ENCODE measurements around the gene FMO3.

The FMO3 gene

DNA sequence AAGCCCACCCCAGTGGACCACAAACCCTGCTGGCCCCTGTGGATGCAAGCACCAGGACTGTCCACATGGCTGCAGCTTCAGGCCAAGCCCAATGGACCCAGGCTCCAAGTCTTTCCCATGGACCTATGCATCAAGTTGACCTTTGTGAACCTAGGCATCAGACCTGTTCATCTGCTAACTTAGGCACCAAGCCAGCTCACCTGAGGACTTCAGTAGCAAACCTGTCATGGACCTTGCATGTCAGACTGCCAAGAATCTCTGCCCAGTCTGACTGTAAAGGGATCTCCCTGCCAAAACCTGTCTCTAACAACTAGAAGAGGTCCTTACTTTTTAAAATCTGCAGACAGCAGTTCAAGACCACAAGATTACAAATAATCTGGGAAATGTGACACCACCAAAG is 37.8 kb downstream of the FMO3 start:
- TF ChIP-seq GATA3 (IDR thresholded peaks at IDR 0.05; ENCODE audit: low read depth, low read length) (no peak), GATA2 (IDR thresholded peaks at IDR 0.05; ENCODE audit: low read depth, low read length) (no peak)

DNA sequence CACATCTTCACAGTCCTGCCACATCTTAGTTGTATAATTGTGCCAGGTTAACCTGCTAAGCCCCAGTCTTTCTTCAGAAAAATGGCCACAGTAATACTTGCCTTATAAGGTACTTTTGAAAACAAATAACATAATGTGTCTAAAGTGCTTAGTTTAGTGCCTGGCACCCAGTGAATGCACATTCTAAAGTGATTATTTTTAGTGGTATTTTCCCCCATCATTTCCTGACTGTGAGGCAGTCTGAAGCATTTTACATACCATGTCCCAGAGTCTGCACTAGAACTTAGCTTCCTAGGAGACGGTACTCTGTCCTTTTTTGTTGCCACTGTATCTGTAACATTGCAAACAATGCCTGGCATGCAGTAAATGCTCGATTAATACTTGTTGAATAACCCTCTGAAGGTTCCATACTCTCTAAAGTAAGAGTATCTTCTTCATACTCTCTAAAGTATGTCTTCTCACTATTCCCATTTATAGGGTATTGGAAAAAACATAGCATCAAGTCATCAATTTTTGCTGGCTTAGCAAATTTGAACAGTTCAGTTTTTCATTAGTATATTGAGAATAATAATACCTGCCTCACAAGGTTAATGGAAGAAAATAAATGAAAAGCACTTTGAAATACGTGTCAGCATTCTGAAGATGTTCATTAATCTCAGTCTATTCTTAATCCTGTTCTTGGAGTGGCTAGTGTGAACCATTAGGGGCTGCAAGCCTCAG is 43.7 kb downstream of the FMO3 start:
- TF ChIP-seq GATA3 (IDR thresholded peaks at IDR 0.05; ENCODE audit: low read depth, low read length), result no peak
- TF ChIP-seq GATA2 (IDR thresholded peaks at IDR 0.05; ENCODE audit: low read depth, low read length), result no peak

DNA sequence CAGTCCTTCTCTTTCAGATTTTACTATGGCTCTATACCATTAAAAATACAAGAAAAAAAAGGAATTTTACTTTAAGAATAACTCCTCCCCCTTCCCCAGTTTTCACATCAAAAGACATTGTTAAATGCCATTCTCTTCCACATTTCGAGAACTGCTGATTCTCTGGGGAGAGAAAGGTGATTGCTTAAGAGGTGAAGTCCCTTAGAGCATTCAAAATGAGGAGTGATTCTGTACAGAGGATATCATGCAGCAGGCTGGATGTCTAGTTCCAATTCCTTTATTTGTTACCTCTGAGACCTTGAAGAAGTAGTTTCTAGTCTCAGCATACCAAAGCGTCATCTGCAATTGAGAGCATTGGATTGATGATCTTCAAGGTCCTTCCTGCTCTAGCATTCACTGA is 46.9 kb downstream of the FMO3 start:
- TF ChIP-seq GATA3 (IDR thresholded peaks at IDR 0.05; ENCODE audit: low read depth, low read length), result no peak
- no peak for TF ChIP-seq GATA2 (IDR thresholded peaks at IDR 0.05; ENCODE audit: low read depth, low read length)

DNA sequence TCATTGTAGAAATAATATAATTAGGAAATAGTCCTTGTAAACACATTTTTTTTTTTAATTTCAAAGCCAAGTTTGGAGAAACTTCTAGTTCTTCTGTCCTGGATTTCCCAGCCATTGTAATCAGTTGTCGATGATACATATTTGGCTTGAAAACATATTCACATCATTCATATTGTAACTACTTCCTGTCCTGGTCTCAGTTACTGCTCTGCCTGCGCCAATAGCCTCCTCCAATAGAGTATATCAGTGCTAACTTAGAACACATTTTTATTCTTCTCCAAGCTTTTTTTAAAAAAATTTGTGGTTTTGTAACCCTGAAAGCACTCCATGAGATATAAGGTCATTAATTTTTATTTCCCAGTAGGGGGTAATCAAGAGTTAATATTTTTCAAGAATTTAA is 48.3 kb downstream of the FMO3 start:
- TF ChIP-seq GATA2 (IDR thresholded peaks at IDR 0.05; ENCODE audit: low read depth, low read length) (no peak), GATA3 (IDR thresholded peaks at IDR 0.05; ENCODE audit: low read depth, low read length) (no peak)

DNA sequence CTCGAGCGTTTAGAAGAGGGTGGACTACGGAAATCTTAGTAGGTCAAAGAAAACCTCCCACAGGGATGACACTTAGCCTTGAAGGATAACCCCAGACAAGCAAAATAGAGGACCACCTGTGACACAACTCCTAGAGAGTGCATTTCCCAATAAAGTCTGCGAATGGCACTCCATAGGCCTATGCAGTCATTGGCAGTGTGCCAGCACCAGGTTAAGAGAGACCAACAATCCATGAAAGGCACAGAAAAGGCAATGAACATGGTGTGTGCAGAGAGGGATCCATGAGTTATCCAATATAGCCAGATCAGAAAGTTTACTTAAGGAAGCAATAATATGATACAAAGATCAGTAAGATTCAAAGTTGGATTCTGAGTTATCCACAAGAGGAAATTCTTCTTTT is 49.2 kb downstream of the FMO3 start:
- no peak for TF ChIP-seq GATA3 (IDR thresholded peaks at IDR 0.05; ENCODE audit: low read depth, low read length)
- TF ChIP-seq GATA2 (IDR thresholded peaks at IDR 0.05; ENCODE audit: low read depth, low read length), result no peak

DNA sequence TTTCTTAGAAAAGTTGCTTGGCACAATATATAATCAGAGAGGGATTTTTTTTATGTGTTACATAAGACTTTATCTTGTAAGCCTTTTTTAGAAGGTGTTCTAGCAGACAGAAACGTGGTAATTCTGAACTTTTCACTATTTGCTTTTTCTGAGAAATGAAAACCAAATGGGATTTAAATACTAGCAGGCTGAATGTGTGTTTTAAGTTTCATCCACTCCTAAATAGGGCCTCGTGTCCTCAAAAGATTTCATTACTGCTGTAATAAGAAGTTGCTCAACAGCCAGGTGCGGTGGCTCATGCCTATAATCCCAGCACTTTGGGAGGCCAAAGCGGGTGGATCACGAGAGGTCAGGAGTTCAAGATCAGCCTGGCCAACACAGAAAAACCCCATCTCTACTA is 49.7 kb downstream of the FMO3 start:
- no peak for TF ChIP-seq GATA2 (IDR thresholded peaks at IDR 0.05; ENCODE audit: low read depth, low read length)
- no peak for TF ChIP-seq GATA3 (IDR thresholded peaks at IDR 0.05; ENCODE audit: low read depth, low read length)

DNA sequence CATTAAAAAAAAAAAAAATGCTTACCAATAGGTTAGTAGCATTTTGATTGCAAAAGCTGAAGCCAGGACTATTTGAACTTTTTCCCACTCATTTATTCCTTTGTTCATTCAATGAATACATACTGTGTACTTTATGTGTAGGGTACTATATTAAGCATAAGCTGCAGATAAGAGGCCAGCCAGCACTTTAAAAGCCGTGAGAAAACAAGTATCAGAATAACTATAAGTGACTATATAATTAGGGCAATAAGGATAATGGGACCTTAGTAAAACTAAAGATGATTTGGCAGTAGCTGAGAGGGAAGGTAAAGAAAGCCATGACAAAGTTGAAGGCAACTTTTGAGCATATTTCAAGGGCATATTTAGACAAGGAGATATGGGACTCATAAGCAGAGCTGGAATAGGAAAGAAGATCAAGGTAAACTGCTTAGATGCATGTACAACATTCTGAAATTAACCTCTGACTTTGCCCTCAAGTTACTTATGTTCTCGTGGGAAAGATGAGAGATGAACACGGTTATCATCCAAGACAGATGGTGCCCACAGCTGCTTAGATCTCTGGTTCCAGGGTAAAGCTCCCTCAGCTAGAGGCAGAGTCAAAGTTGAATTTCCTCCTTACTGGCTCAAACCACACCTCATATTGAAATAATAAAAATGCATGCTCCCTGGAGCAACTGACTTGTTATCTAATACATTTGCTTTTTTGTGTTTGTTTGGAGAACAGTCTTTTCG is 50.4 kb downstream of the FMO3 start:
- TF ChIP-seq GATA3 (IDR thresholded peaks at IDR 0.05; ENCODE audit: low read depth, low read length) (no peak), GATA2 (IDR thresholded peaks at IDR 0.05; ENCODE audit: low read depth, low read length) (no peak)

DNA sequence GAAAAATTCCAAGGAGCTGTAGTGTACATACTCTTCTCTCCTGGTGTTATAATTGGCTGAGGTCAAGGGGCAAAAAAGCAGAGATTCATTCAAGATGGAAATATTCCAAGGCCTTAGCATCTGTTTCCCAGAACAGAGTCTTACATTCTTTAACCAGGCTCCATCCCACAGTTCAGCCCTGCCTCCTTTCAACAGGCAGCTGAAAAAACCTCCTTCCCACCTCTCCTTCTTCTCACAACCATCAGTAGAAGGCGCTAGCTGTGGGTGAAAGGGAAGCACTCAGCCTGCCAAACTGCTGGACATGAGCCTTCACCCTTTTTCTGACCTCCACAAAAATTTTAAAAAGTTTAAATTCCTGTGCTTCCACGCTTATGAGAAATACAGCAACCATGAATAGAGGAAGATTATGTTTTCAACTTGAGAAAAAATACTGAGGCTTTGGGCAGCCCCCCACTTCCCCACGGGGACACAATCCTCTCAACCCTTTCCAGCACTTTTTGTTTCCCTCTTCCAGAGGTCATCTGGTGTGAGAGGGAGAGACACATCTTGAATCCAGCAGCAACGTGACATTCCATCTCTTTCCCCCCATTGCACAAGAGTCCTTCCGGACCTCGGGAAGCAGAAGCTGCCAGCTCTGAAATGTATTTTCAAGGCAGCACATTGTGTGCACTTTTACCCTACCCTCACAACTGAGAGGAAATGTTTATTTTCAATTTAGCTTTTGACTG is 51.1 kb downstream of the FMO3 start:
- TF ChIP-seq GATA3 (IDR thresholded peaks at IDR 0.05; ENCODE audit: low read depth, low read length) (no peak), GATA2 (IDR thresholded peaks at IDR 0.05; ENCODE audit: low read depth, low read length) (no peak)

DNA sequence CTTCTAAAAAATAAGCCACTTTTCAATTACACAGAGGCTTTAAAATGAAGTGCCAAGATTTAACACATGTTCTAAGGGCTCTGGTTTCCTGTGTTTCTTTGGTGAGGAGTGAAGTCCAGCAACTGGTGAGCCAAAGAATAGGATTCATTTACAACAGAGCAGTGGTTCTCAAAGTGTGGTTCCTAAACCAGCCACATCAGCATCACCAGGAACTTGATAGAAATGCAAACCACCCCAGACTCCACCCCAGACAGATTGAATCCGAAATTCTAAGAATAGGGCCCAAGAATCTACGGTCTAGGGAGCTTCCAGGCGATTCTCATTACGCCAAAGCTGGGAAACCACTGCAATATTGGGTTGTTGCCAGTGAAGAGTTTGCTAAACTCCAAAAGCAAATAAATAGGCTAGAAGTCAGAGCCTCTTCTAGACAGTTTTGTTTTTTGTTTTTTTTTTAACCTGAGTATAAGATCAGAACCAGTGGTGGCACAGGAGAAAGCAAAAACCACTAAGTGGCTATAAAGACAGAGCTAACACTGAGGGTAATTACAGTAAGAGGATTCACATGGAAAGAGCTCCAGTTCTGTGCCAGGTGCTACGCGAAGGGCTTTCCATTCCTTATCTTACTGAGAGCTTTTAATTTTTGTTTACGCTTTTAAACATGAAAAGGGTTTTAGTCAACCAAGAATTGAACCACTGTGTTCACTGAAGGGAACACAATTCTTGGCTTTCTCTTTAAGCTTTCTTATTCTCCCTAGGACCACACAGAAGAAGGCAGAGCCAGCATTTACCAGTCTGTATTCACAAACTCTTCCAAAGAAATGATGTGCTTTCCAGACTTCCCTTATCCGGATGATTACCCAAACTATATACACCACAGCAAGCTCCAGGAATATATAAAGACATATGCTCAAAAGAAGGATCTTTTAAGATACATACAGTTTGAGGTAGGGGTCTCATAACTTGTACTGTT is 52.0 kb downstream of the FMO3 start:
- TF ChIP-seq GATA2 (IDR thresholded peaks at IDR 0.05; ENCODE audit: low read depth, low read length) (no peak), GATA3 (IDR thresholded peaks at IDR 0.05; ENCODE audit: low read depth, low read length) (no peak)

DNA sequence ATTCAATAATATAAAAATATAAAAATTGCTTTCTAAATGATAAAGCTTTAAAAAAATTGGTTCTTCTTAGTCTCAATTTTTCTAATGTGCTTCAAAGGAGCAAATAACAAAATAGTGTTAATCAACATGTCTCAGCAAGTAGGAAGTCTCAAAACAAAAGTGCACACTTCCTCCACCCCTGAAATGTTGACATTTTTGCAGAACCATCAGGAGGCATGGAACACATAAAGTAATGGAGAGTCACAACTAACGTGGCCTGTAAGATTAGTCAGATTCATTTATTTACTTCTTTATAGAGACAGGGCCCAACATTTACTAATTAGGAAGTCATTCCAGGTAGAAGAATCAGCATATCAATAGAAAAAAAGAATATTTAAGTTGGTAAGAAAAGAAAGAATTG is 59.5 kb downstream of the FMO3 start:
- no peak for TF ChIP-seq GATA3 (IDR thresholded peaks at IDR 0.05; ENCODE audit: low read depth, low read length)

DNA sequence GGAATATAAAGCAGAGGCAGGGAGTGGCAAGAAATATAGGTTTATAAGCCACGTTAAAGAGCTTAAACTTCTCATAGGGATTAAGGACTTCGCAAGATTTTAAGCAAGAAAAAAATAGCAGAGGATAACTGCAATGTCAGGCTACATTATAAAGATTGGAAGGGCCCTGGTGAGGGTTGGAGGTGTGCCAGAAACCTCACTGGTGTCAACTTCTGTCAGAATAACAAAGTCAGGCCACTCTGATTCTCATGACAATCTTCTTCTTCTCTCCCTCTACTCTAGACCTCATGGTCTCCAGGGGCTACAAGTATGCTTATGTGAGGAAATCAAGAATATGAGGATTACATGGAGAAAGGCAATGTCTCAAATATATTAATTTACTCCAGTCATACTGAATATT is 61.8 kb downstream of the FMO3 start:
- no peak for TF ChIP-seq GATA2 (IDR thresholded peaks at IDR 0.05; ENCODE audit: low read depth, low read length)
- TF ChIP-seq GATA3 (IDR thresholded peaks at IDR 0.05; ENCODE audit: low read depth, low read length), result no peak

DNA sequence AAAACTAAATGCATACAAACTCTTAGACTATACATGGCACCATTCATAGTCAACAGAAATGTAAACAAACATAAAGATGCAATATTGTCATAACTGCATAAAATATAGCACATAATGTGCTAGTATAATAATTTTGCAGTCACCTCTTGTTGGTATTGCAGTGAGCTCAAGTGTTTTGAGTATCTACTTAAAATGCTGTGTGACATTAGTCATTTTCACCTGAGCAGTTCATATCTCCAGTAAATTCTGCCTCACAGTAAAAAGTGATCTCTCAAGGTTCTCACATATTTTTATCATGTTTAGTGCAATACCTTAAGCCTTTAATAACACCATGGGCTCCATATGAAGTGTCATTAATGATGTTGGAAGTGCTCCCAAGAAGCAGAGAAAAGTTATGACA is 64.8 kb downstream of the FMO3 start:
- TF ChIP-seq GATA3 (IDR thresholded peaks at IDR 0.05; ENCODE audit: low read depth, low read length) (no peak), GATA2 (IDR thresholded peaks at IDR 0.05; ENCODE audit: low read depth, low read length) (no peak)

DNA sequence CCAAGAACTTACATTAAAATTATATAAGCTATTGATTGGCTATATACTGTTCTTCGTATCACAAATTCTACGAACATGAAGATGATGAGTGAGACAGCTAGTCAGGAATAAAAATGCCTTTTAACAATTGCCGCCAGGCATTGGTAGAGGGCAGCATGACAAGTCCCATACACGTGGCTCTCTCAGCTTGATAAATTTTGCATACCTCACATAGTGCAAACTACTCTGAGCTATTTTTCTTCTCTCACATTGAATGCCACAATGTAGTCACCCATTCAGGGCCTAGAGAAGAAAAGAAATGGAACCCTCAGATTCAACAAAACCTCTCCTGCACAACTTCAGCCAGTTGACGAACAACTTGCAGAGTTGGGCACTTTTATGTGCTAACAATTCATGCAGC is 67.4 kb downstream of the FMO3 start:
- TF ChIP-seq GATA3 (IDR thresholded peaks at IDR 0.05; ENCODE audit: low read depth, low read length) (no peak), GATA2 (IDR thresholded peaks at IDR 0.05; ENCODE audit: low read depth, low read length) (no peak)

DNA sequence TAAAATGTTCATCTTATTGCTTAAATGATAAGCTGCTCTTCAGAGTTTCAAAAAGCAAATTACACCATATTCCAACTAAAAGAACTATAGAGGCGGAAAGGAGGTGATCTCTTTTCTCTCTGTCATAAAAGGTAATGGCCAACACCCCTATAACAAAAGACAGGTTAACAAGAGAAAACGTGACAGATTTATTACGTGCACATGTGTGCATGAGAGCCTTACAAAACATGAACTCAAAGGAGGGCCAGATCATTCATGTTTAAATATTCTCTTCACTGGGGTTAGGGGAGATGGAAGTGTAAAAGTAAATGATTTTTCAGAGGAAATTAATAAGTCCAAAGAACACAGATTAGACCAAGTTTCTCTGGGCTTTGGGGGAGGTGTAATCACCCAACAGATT is 67.8 kb downstream of the FMO3 start:
- TF ChIP-seq GATA3 (IDR thresholded peaks at IDR 0.05; ENCODE audit: low read depth, low read length) (no peak), GATA2 (IDR thresholded peaks at IDR 0.05; ENCODE audit: low read depth, low read length) (no peak)
